Heart left ventricle (tissue), 16 donors: ENCODE results near the gene SOCS4. TPM values are rescaled to one million over a fixed set of nuclear protein-coding genes. Genes with fewer than 3 reads are reported as not detected.
"Not testable (repeated sequence)": the region's sequence is repeated elsewhere in the genome, so short reads cannot be mapped to it uniquely, and the experiment has no call there.

Experiments used
- ATAC-seq, 4 donors: fragments of 200-7000 bp; cut with Tn5 transposase; one replicate each; pipeline ENCODE4 v1.9.1; 2020 to 2022; ENCODE audit warnings: moderate library complexity in 4 of 4, mild to moderate bottlenecking in 3 of 4, moderate number of reproducible peaks in 1 of 4
- DNase-seq, 5 donors: peaks; one replicate each; pipeline ENCODE4 v3.0.0-alpha.2; 2020
- H3K27ac ChIP-seq, 12 donors: fragments of 200-600 bp; sonication (generic) in 4 of 12; one replicate each; pipeline versions ENCODE4 v1.5.0 to v1.8.0; 2016 to 2022; ENCODE audit warnings: mild to moderate bottlenecking in 2 of 12
- H3K27me3 ChIP-seq, 9 donors: fragments of 200-600 bp; sonication (generic) in 2 of 9; one replicate each; pipeline versions ENCODE4 v1.5.1 to v1.8.0; 2016 to 2022; ENCODE audit warnings: mild to moderate bottlenecking in 3 of 9
- H3K36me3 ChIP-seq, 9 donors: fragments of 200-600 bp; sonication (generic) in 2 of 9; one replicate each; pipeline versions ENCODE4 v1.5.0 to v1.8.0; 2018 to 2022; ENCODE audit warnings: mild to moderate bottlenecking in 2 of 9
- H3K4me1 ChIP-seq, 12 donors: fragments of 200-600 bp; sonication (generic) in 4 of 12; one replicate each; pipeline versions ENCODE4 v1.5.0 to v1.8.0; 2016 to 2022; ENCODE audit warnings: mild to moderate bottlenecking in 3 of 12
- H3K4me3 ChIP-seq, 12 donors: fragments of 200-600 bp; sonication (generic) in 4 of 12; one replicate each; pipeline versions ENCODE4 v1.5.0 to v1.8.0; 2017 to 2022; ENCODE audit warnings: mild to moderate bottlenecking in 9 of 12, moderate library complexity in 4 of 12
- H3K9me3 ChIP-seq, 12 donors: fragments of 200-600 bp; sonication (generic) in 4 of 12; one replicate each; pipeline versions ENCODE4 v1.5.0 to v1.8.0; 2016 to 2022; ENCODE audit warnings: mild to moderate bottlenecking in 1 of 12
- CTCF ChIP-seq, 12 donors: fragments of 200-600 bp; sonication (generic) in 4 of 12; IDR thresholded peaks; one replicate each; pipeline versions ENCODE4 v1.5.0 to v1.8.0; 2018 to 2022; ENCODE audit warnings: antibody characterized with exemption in 12 of 12, mild to moderate bottlenecking in 5 of 12
- POLR2A ChIP-seq, 2 donors: fragments of 450-650 bp; IDR thresholded peaks; one replicate each; pipeline ENCODE4 v1.6.1; 2017; ENCODE audit warnings: antibody characterized with exemption in 2 of 2, mild to moderate bottlenecking in 2 of 2, moderate library complexity in 2 of 2
- WGBS, 4 donors: extraction: QIAGEN DNeasy Blood & Tissue Kit in 2 of 4; methylation state at CpG; one replicate each; pipeline versions ENCODE4 v1.1.5 to v1.1.7; 2013 to 2018; 5-methylcytosine and 5-hydroxymethylcytosine counted together
- intact Hi-C, 10 donors: fragments of 100-400 bp; cut with DNase I; formaldehyde crosslinking; loops; one replicate each; pipeline versions ENCODE4 v1.11.1 to v1.14.2; 2022
- polyA plus RNA-seq, 2 donors: library from polyadenylated mRNA; stranded (reverse); fragments of 200-250 nt; gene quantifications; one replicate each; pipeline ENCODE4 v1.2.3, GENCODE V29; 2013
- total RNA-seq, 9 donors: library from RNA; depleted of rRNA in 2 of 9; stranded (reverse); fragments of >200 nt in 2 of 9; fragmentation: NEBNext Ultra II Directional in 3 of 9; extraction: Animal tissue kit (Norgen Biotek cat#: 25700) in 3 of 9; gene quantifications; one replicate each; pipeline versions ENCODE4 v1.1.0 to v1.2.4, GENCODE V29; 2016 to 2023
- donor health status: ischemic (EF 13 %, LVEDD 7.1; RV severe dilation, severe dysfunction).
- donor health status: healthy with polysubstance abuse.
- donor health status: DM: no; HTN: yes; CAD: no.
- donor health status: DM: no; HTN: no; CAD: no.
- donor health status: ischemic (EF 25% LVEDD 6.9; RV normal size, moderate dysfunction).
- donor health status: ischemic (EF 25% LVEDD 5.7; RV mildly dilated, moderate dysfunction).
- donor health status: healthy.
- donor health status: DM: yes; HTN: yes; CAD: no.
- donor health status: ischemic (EF 35%, LVEDD 5.7; RV mildly dilated, moderate dysfunction).
- donor health status: nonischemic (EF 11% LVEDD 7.7; RV severe dilation, severe dysfunction).
- donor health status: DM: yes; HTN: yes; CAD: no.
- donor health status: PGD.
- donor health status: ischemic (EF 29% LVEDD 5.4; RV normal size, mild dysfunction).
- donor health status: nonischemic (EF 23%, LVEDD 6.1; RV moderate dilation, normal function).

The SOCS4 gene
- total and polyA plus RNA-seq, 11 donors: 3.7 to 20.7 (median 13.8) TPM

DNA sequence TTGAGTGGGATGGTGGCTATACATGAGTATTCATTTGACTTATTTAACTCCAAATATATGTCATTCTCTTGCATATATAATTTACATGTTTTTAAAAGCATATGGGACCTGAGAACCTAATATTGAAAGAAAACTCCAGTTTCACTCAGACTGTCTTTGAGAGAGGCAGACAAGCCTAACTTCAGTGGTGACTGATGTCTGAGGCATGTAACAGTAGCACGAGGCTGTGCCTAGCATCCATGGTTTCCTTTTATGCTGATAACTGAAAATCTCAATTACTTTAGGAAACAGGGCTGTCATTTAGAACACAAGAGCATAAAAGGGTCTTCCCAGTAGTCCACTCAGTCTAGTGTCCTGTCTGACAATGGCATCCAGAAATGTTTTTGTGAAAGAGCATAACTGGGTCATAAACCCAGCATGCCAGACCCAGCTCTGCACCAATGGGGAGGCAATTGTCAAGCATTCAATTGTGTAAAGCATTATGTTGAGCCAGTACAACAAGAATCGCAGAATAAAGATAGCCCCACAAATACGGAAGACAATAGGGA is 48.7 kb downstream of the SOCS4 start:
- TF ChIP-seq POLR2A (IDR thresholded peaks at IDR 0.05) (no peak), CTCF (IDR thresholded peaks at IDR 0.05) (no peak)
- Histone ChIP-seq H3K4me1 (peaks cover 0 to 45% (median 21%) of the 10 kb centered on the region in 12 donors), H3K27ac (no peak overlapping the region), H3K4me3 (no peak overlapping the region), H3K36me3 (no peaks in the 10 kb centered on the region), H3K9me3 (no peaks in the 10 kb centered on the region), H3K27me3 (no peaks in the 10 kb centered on the region)
- no peak for DNase-seq
- 89 to 93% (median 92%) methylated on average over 3 of the region's 3 CpGs for WGBS, 4 donors
- intact Hi-C loops: no loop called here
- ATAC-seq: no peak

GRCh38 chr14:55077170-55078151 is 50.4 kb downstream of the SOCS4 start:
- no peak overlapping the region for H3K4me3 ChIP-seq
- H3K4me1 ChIP-seq: peaks cover 0 to 27% (median 7%) of the 10 kb centered on the region in 12 donors
- no peaks in the 10 kb centered on the region for H3K27me3 ChIP-seq
- WGBS, 4 donors: 67 to 75% (median 71%) methylated on average over 17 of the region's 17 CpGs
- H3K36me3 ChIP-seq: no peaks in the 10 kb centered on the region
- ATAC-seq (peak; percentile 25 to 50 (median 46)), DNase-seq (no peak)
- intact Hi-C loops: no loop called here
- H3K27ac ChIP-seq: peak overlapping the region in 1 of 12 donors; percentile 17
- TF ChIP-seq CTCF (IDR thresholded peaks at IDR 0.05) (no peak), POLR2A (IDR thresholded peaks at IDR 0.05) (no peak)
- no peaks in the 10 kb centered on the region for H3K9me3 ChIP-seq

DNA sequence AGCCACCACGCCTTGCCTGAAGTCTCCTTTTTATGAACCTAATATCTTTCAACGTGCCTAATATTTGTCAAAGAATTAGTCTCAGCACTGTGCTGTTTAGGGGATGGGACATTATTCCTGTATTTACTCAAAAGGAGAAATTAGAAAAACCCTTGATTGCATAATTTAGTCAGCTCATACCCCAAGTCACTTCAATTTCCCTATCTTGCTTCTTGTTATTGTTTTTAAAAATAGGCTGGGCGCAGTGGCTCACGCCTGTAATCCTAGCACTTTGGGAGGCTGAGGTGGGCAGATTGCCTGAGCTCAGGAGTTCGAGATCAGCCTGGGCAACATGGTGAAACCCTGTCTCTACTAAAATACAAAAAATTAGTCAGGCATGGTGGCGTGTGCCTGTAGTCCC is 52.9 kb downstream of the SOCS4 start:
- H3K4me1 ChIP-seq, H3K27me3 ChIP-seq, DNase-seq, H3K4me3 ChIP-seq, H3K9me3 ChIP-seq, intact Hi-C loops, H3K36me3 ChIP-seq, ATAC-seq: not testable (repeated sequence)
- peak overlapping the region in 1 of 12 donors; percentile 6 for H3K27ac ChIP-seq
- 79 to 90% (median 86%) methylated on average over 6 of the region's 6 CpGs for WGBS, 4 donors

GRCh38 chr14:55084401-55085059 is 57.5 kb downstream of the SOCS4 start:
- no peak overlapping the region for H3K4me3 ChIP-seq
- H3K4me1 ChIP-seq: peaks cover 0 to 3% (median 0%) of the 10 kb centered on the region in 12 donors
- intact Hi-C loops: no loop called here
- TF ChIP-seq CTCF (IDR thresholded peaks at IDR 0.05): no peak
- no peak for TF ChIP-seq POLR2A (IDR thresholded peaks at IDR 0.05)
- no peaks in the 10 kb centered on the region for H3K27me3 ChIP-seq
- no peaks in the 10 kb centered on the region for H3K9me3 ChIP-seq
- no peak for ATAC-seq
- no peak overlapping the region for H3K27ac ChIP-seq
- no peaks in the 10 kb centered on the region for H3K36me3 ChIP-seq
- no peak for DNase-seq
